HG03439 (cell line): Measurements from ENCODE around the gene CGB8.
"Not testable (repeated sequence)": the region's sequence is repeated elsewhere in the genome, so short reads cannot be mapped to it uniquely, and the experiment has no call there.

Source experiments
- ATAC-seq: cut with Tn5 transposase; IDR thresholded peaks from one replicate; pipeline ENCODE4 v1.9.1; 2021; ENCODE audit warnings: mild to moderate bottlenecking, moderate library complexity; ENCODE audit not compliant: unreplicated experiment

CGB8 gene

GRCh38 chr19:49031642-49032301, 17.1 kb downstream of the CGB8 start, which contains the start of gene CGB2:
TSS of gene CGB2 (plus strand) at chr19:49031890. CDS start at chr19:49032096, 206 bp downstream.
- ATAC-seq: not testable (repeated sequence)

GRCh38 chr19:49030323-49030722, 18.6 kb downstream of the CGB8 start:
- not testable (repeated sequence) for ATAC-seq

GRCh38 chr19:49029749-49030148, 19.2 kb downstream of the CGB8 start:
- not testable (repeated sequence) for ATAC-seq

- ATAC-seq: not testable (repeated sequence)
These were observed 20.2 kb downstream of the CGB8 start for GRCh38 chr19:49028686-49029085.

GRCh38 chr19:49025599-49025998, 23.3 kb downstream of the CGB8 start:
- not testable (repeated sequence) for ATAC-seq

- ATAC-seq: not testable (repeated sequence)
These were observed 23.8 kb downstream of the CGB8 start for GRCh38 chr19:49025088-49025487.

GRCh38 chr19:49024233-49024632, 24.7 kb downstream of the CGB8 start, which contains the start of gene CGB3:
TSS of gene CGB3 (minus strand) at chr19:49024333. CDS start at chr19:49023971, 362 bp downstream.
- not testable (repeated sequence) for ATAC-seq

- ATAC-seq: no peak
These were observed 26.8 kb downstream of the CGB8 start for GRCh38 chr19:49022116-49022515.

- ATAC-seq: no peak
These were observed 27.7 kb downstream of the CGB8 start for GRCh38 chr19:49020931-49021895.

GRCh38 chr19:49020342-49020741, 28.6 kb downstream of the CGB8 start:
- no peak for ATAC-seq

GRCh38 chr19:49019242-49019932, 29.5 kb downstream of the CGB8 start:
- ATAC-seq: peak; percentile 55

GRCh38 chr19:49018388-49019241, 30.3 kb downstream of the CGB8 start:
- ATAC-seq: not testable (repeated sequence)

- ATAC-seq: no peak
These were observed 31.1 kb downstream of the CGB8 start for GRCh38 chr19:49017666-49018351.

GRCh38 chr19:49017041-49017665, 31.8 kb downstream of the CGB8 start, which contains the start of gene LHB:
TSS of gene LHB (minus strand) at chr19:49017091. CDS start at chr19:49017081, 10 bp downstream.
- no peak for ATAC-seq

- ATAC-seq: no peak
These were observed 32.7 kb downstream of the CGB8 start for GRCh38 chr19:49016067-49016839.

GRCh38 chr19:49014870-49015255, 34.0 kb downstream of the CGB8 start:
- ATAC-seq: no peak

- no peak for ATAC-seq
These were observed 34.6 kb downstream of the CGB8 start for GRCh38 chr19:49014123-49014869.
